Fibroblast of the aortic adventitia (primary cell): ENCODE measurements around the gene IMMP2L. TPM values are rescaled to one million over a fixed set of nuclear protein-coding genes. Genes with fewer than 3 reads are reported as not detected.

Experiments used
- DNase-seq: peaks from one replicate; pipeline ENCODE4 v3.0.0-alpha.2; 2010; ENCODE audit warnings: low read depth
- H3K4me3 ChIP-seq: 2 replicates; pipeline ENCODE4 v1.5.1; 2011; ENCODE audit warnings: low read depth, mild to moderate bottlenecking, control low read depth, low read length, moderate library complexity
- total RNA-seq: library from RNA; depleted of rRNA; stranded (reverse); fragments of >200 nt; gene quantifications from 2 replicates; pipeline ENCODE4 v1.2.3, GENCODE V29; 2012; ENCODE audit warnings: low replicate concordance
- TF ChIP-seq, protein P1 (sequence below): IDR thresholded peaks from 2 replicates; pipeline ENCODE4 v1.5.1; 2011; ENCODE audit warnings: mild to moderate bottlenecking, low read length, control low read depth, inconsistent platforms; ENCODE audit not compliant: insufficient read depth

Gene IMMP2L
- total RNA-seq, 1 donor = 9.9 TPM

DNA sequence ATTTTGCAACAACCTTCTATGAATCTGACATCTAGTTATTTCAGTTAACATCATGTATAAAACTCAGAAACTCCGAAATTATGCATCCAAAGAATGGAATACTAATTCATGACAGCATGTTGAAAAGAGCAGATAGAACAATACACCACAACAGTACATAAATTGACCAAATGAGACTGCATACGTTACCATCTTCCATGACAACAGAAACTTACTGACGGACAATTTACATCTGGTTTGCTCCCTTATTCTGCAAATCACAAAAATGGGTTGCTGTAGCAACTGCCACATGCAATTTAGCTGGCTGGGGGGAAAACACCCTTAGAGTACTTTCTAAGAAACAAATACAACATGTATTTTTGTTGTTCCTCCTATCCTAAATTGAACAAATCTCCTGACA lies 457.0 kb downstream of the IMMP2L start:
- TF ChIP-seq, protein P1, sequence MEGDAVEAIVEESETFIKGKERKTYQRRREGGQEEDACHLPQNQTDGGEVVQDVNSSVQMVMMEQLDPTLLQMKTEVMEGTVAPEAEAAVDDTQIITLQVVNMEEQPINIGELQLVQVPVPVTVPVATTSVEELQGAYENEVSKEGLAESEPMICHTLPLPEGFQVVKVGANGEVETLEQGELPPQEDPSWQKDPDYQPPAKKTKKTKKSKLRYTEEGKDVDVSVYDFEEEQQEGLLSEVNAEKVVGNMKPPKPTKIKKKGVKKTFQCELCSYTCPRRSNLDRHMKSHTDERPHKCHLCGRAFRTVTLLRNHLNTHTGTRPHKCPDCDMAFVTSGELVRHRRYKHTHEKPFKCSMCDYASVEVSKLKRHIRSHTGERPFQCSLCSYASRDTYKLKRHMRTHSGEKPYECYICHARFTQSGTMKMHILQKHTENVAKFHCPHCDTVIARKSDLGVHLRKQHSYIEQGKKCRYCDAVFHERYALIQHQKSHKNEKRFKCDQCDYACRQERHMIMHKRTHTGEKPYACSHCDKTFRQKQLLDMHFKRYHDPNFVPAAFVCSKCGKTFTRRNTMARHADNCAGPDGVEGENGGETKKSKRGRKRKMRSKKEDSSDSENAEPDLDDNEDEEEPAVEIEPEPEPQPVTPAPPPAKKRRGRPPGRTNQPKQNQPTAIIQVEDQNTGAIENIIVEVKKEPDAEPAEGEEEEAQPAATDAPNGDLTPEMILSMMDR = no peak
- no peak for DNase-seq
- H3K4me3 ChIP-seq = no peak overlapping the region

DNA sequence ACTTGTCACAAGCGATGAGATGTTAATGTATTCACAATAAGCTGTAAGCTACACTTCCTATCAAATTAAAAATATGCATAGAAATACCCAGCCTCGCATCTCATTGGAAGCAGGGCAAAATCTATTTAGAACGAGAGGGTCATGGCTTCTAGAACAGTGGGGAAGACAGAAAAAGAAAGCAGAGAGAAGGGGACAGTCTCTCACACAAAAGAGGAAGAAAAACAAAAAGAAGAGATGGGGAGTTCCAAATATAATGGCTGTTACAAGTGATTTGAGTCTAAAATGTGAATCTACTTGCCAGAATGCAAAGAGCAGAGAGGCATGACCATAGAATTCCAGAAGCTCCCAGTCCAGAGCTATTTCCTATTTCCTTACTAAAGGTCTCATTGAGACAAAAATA lies 457.6 kb downstream of the IMMP2L start:
- TF ChIP-seq, protein P1 = no peak
- H3K4me3 ChIP-seq = no peak overlapping the region
- no peak for DNase-seq

DNA sequence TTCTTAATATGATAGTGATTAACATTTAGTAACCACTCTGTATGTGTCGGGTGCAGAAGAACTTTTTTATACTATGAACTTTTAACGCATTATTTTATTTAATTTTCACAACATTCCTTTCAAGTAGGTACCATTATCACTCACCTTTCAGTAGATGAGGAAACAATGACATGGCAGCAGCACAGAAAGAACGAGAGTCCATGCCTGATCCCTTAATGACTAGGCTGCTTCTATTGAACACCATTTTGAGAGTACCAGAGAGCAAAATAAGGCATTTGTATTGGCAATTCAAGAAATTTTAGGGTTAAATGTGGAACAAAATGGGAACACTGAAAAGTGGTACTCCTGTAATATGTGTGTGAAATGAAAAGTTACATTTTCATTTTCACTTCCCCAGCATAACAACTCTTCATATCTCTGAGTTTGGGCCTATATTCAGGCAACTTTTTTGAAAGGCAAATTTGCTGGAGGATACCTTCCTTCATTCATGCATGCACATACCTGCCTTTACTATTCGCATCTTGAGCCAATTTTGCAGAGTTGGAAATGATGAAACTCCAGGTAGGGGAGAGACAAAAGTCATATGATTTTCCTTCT lies 458.5 kb downstream of the IMMP2L start:
- DNase-seq = no peak
- TF ChIP-seq, protein P1 = no peak
- H3K4me3 ChIP-seq = no peak overlapping the region

DNA sequence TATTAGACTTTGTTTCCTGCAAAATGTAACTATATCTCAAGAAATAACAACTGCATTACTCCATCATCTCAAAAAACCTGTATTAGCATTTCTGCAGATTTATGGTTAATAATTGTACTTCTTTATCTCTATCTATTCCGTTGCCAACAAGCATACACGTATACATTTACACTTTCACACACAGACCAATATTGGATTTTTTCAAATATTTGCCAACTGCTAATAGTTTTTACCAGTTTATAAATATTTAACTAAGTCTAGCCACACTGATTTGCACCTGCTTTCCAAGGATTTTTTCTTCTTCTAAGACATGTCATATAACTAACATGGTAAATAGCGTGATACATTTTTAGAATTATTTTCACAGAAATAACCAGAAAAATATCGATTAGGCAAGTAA lies 459.2 kb downstream of the IMMP2L start:
- DNase-seq = no peak
- TF ChIP-seq, protein P1 = no peak
- no peak overlapping the region for H3K4me3 ChIP-seq

- DNase-seq = no peak
- TF ChIP-seq, protein P1 = no peak
Measured at GRCh38 chr7:111101856-111102646, 460.2 kb downstream of the IMMP2L start.

DNA sequence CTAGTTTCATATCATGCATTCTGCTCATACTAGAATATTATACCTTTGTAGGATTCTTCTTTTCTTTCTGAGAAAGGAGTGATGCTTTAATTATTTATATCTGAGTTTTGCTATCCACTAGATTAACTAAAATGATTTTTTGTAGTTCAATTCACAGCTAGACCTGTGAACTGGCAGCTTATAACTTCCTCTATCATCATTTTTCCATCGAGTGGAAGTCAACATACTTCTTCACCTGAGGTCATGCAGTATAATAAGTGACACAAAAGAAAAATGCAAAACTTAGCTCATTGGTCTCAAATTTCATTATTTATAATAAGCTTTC lies 463.4 kb downstream of the IMMP2L start:
- DNase-seq = no peak
- no peak overlapping the region for H3K4me3 ChIP-seq
- TF ChIP-seq, protein P1 = no peak

More at GRCh38 chr7:111101856-111102646, 460.2 kb downstream of the IMMP2L start:
- no peak overlapping the region for H3K4me3 ChIP-seq
